GM19397 (cell line): ENCODE measurements around the gene HMGCL.
"Not testable (repeated sequence)": the region's sequence is repeated elsewhere in the genome, so short reads cannot be mapped to it uniquely, and the experiment has no call there.

ENCODE experiments used
- ATAC-seq: cut with Tn5 transposase; IDR thresholded peaks from one replicate; pipeline ENCODE4 v1.9.1; 2021; ENCODE audit warnings: mild to moderate bottlenecking, moderate library complexity; ENCODE audit not compliant: unreplicated experiment

HMGCL gene

DNA sequence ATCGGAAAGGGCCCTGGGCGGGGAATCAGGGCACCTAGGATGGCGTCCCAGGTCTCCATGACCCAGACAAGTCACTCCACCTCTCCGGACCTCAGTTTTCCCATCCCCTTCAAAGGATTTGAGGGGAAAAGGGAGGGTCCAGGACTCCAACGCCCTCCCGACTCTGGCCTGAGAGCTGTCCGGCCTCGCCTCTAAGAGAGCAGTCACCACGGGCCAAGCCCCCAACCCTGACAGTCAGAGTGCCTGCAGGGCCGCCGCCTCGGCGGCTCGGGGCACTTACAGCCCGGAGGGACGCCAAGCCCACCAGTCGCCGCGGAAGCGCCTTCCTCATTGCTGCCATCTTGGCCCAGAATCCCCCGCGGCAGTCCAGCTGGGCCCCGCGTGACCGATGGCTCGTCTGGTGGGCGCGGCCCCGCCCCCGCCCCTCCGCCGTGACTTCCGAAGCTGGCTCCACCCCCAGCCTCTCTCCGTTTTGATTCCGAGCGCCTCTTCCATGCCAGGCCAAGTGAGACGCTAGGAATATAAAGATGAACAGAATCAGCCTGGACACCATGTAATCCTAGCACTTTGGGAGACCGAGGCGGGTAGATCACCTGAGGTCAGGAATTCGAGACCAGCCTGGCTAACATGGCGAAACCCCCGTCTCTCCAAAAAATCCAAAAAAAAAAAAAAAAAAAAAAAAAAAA, at the start of gene HMGCL:
TSS of gene HMGCL (minus strand) at position 354 of the 686 bp plus-strand sequence. CDS start at position 340, 14 bp downstream.
- ATAC-seq, result peak; percentile 91

GRCh38 chr1:23872421-23872820, 47.2 kb upstream of the HMGCL start:
- no peak for ATAC-seq

DNA sequence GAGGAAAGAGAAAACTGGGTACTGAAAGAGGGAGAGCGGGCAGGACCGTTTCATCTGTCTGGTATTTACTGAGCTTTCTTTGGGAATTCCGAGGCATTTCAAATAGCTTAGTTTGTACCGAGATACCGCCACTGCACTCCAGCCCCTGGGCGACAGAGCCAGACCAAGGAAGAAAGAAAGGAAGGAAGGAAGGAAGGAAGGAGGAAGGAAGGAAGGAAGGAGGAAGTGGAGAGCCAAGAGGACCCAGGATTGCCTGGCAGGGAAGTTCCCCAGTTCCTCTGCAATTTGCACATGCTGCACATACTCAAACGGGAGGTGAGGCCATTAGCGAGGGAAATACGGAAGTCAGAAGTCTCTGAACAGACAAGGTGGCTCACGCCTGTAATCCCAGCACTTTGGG, 43.8 kb upstream of the HMGCL start:
- no peak for ATAC-seq

DNA sequence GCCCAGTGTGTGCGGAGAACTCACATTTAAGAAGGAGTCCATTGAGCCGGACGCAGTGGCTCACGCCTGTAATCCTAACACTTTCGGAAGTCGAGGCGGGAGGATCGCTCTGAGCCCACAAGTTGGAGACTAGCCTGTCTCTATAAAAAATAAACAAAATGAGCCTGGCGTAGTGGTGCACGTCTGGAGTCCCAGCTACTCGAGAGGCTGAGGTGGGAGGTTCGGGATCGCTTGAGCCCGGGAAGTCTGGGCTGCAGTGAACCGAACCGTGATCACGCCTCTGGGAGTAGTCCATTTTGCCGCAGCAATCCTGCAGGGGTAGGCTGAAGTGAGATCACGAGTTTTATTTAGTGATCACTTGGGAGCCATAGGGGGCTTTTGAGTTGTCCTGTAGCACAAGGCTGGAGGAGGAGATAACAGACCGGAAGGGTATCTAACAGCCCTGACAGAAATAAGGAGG, 43.4 kb upstream of the HMGCL start:
- peak; percentile 12 for ATAC-seq

DNA sequence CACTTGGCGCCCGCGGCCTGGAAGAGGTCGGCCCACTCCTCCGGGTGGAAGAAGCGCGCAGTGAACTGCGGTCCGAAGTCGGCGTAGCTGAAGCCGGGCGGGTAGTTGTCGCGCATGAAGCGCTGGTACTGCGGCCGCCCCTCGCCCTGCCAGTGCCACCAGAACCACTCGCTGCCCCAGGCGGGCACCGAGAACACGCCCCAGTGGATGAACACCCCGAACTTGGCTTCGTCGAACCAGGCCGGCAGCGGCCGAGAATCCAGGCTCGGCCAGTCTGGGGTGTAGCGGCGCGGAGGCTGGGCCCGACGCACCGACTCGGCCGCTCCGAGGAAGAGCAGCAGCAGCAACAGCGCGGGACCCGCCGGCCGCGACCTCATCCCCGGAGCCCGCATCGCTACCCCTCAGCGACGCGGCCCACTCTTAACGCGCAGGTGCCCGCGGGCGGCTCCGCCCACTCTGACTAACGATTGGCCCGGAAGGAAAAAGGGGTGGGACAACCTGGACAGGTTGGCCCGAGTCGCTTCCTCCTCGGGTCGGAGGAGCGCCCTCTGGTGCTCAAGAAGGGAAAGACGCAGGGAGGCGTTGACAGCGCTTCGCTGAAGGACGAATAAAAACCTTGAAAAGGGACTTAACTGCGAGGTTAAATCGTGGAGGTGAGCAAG, 42.8 kb upstream of the HMGCL start, which contains the start of gene FUCA1:
TSS of gene FUCA1 (minus strand) at position 396 of the 662 bp plus-strand sequence. CDS start at position 392, 4 bp downstream.
- peak; percentile 96 for ATAC-seq

GRCh38 chr1:23867542-23867894, 42.3 kb upstream of the HMGCL start:
- ATAC-seq, result no peak

GRCh38 chr1:23865543-23865930, 40.3 kb upstream of the HMGCL start:
- no peak for ATAC-seq

DNA sequence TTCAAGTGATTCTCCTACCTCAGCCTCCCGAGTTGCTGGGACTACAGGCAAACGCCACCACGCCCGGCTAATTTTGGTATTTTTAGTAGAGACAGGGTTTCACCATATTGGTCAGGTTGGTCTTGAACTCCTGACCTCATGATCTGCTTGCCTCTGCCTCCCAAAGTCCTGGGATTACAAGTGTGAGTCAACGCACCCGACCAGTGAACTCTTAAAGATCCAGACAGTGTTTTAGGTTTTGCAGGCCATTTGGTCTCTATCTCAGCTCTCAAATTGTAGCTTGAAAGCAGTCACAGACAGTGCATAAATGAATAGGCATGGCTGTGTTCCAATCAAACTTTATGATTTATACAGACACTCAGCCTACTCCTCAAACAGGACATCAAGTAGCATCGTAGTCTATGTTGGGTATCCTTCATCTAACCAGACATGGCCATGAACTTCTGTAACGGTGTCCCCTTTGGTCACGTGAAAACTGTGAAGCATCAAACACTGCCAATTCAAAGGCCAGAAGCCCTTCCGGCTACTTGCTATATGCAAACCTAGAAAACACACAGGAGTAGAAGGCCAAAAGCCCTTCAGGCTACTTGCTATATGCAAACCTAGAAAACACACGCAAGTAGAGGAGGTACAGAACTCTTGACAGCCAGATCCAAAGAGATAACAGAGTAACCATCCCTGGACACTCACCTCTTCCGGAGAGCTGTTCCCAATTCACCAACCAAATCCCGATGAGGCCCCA, 39.7 kb upstream of the HMGCL start:
- ATAC-seq, result no peak

DNA sequence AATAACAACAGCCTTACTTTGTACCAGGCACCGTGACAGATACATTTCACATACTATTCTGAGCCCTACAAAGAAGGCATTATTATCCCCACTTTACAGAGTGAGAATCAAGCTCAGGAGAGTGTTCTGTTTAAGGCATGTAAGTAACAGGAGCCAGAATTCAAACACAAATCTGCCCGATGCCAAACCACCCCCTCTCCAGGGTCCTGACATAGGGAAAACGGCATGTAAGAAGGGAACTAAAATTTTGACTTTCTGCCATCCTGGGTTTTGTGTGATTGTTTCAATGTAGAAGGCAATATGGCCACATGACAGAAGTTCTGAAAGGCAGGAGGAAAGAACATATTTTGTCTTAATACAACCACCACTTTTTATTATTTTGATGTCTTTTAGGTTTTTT, 37.4 kb upstream of the HMGCL start:
- no peak for ATAC-seq

- ATAC-seq, result no peak
Measured at GRCh38 chr1:23854568-23854967, 29.3 kb upstream of the HMGCL start.

DNA sequence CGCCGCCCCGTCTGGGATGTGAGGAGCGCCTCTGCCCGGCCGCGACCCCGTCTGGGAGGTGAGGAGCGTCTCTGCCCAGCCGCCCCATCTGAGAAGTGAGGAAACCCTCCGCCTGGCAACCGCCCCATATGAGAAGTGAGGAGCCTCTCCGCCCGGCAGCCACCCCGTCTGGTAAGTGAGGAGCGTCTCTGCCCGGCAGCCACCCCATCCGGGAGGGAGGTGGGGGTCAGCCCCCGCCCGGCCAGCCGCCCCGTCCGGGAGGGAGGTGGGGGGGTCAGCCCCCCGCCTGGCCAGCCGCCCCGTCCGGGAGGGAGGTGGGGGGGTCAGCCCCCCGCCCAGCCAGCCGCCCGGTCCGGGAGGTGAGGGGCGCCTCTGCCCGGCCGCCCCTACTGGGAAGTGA, 27.9 kb upstream of the HMGCL start:
- not testable (repeated sequence) for ATAC-seq

- ATAC-seq, result not testable (repeated sequence)
Measured at GRCh38 chr1:23851406-23851805, 26.2 kb upstream of the HMGCL start.

DNA sequence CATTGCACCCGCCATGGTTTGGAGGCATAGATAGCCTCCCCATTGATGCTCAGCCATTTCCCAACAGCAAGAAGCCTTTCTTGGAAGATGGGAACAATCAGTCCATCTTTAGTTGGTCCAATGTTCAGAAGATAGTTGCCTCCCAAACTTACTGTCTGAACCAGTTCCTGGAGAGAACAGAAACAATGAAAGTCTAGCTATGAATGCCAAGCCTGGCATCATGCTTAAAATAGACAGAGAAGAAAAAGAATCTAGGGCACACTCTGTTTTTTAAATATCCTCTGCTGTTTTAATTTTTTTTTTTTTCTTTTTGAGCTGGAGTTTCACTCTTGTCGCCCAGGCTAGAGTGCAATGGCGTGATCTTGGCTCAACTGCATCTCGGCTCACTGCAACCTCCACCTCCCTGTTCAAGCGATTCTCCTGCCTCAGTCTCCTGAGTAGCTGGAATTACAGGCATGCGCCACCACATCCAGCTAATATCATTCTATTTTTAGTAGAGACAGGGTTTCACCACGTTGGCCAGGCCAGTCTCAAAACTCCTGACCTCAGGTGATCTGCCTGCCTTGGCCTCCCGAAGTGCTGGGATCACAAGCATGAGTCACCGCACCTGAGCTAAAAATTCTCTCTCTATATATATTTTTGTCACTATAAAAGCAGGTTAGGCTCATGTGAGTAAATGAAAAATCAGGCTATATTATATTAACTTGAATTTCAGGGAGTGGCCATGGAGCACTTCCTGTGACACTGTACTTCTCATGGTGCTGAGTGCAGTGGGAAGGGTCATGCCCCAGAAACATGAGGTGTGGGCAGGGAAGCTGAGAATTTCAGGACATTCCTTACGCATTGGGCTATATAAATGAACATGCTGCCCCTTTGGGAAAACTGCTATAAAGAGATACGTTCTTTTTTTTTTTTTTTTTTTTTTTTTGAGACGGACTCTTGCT, 23.7 kb upstream of the HMGCL start:
- ATAC-seq, result no peak

GRCh38 chr1:23847482-23848095, 22.4 kb upstream of the HMGCL start:
- ATAC-seq, result not testable (repeated sequence)

- no peak for ATAC-seq
Measured at GRCh38 chr1:23845163-23845562, 19.9 kb upstream of the HMGCL start.

GRCh38 chr1:23843644-23844043, 18.4 kb upstream of the HMGCL start:
- ATAC-seq, result no peak

DNA sequence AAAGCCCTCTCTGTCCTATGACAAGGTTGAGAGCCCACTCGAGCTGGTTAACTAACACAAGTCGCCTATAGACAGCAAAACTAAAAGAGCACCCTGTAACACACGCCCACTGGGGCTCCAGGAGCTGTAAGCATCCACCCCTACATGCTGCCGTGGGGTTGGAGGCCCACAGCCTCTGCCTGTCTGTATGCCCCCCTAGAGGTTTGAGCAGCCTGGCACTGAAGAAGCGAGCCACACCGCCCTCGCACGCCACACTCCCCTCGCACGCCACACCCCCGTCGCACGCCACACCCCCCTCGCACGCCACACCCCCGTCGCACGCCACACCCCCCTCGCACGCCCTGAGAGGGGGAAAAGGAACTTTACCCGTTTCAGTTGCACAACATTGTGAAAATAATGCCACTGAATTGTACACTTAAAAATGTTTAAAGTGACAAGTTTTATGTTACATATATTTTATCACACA, 13.2 kb upstream of the HMGCL start:
- no peak for ATAC-seq

- ATAC-seq, result no peak
Measured at GRCh38 chr1:23837908-23838307, 12.7 kb upstream of the HMGCL start.

DNA sequence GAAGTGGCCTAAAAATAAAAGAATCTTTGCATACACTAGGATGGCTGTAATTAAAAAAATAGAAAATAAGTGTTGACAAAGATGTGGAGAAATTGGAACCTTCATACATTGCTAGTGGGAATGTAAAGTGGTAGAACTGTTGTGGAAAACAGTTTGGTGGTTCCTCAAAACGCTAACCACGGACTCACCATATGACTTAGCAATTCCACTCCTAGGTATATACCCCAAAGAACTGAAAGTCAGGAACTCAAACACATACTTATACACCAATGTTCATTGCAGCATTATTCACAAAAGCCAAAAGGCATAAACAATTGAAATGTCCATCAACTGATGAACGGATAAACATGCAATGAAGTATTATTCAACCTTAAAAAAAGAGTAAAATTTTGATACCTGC, 10.8 kb upstream of the HMGCL start:
- ATAC-seq, result no peak

- not testable (repeated sequence) for ATAC-seq
Measured at GRCh38 chr1:23834156-23834555, 8.9 kb upstream of the HMGCL start.
